CD14-positive monocyte (primary cell): ENCODE measurements around the gene OAT. TPM values are rescaled to one million over a fixed set of nuclear protein-coding genes. Genes with fewer than 3 reads are reported as not detected.

ENCODE experiments used
- DNase-seq, 3 donors: peaks; one replicate each; pipeline ENCODE4 v3.0.0-alpha.2; 2011 to 2022
- H2AFZ ChIP-seq: 2 replicates; pipeline ENCODE4 v1.6.0; 2012; ENCODE audit warnings: mild to moderate bottlenecking, low read depth, low read length, inconsistent platforms; ENCODE audit not compliant: insufficient read depth, poor library complexity, severe bottlenecking
- H3K27ac ChIP-seq, 2 donors: 1 replicate in 1 of 2; 2 replicates in 1 of 2; pipeline ENCODE4 v1.5.1; 2012 to 2013; ENCODE audit warnings: low read length in 2 of 2, control low read depth in 1 of 2, inconsistent platforms in 1 of 2, low read depth in 1 of 2, mild to moderate bottlenecking in 1 of 2
- H3K27me3 ChIP-seq, 2 donors: one replicate each; pipeline versions ENCODE4 v1.6.0 to v1.6.1; 2011 to 2013; ENCODE audit warnings: low read length in 2 of 2; ENCODE audit not compliant: control insufficient read depth in 2 of 2, insufficient read depth in 2 of 2
- H3K36me3 ChIP-seq, 2 donors: replicated peaks in 1 of 2; 1 replicate in 1 of 2; 2 replicates in 1 of 2; pipeline versions ENCODE4 v1.5.1 to v1.6.1; 2012 to 2013; ENCODE audit warnings: low read length in 2 of 2, control low read depth in 1 of 2, inconsistent platforms in 1 of 2, mild to moderate bottlenecking in 1 of 2; ENCODE audit not compliant: insufficient read depth in 2 of 2, control insufficient read depth in 1 of 2
- H3K4me1 ChIP-seq, 2 donors: 1 replicate in 1 of 2; 2 replicates in 1 of 2; pipeline versions ENCODE4 v1.5.1 to v1.6.1; 2012 to 2013; ENCODE audit warnings: low read length in 2 of 2, control low read depth in 1 of 2, inconsistent platforms in 1 of 2, mild to moderate bottlenecking in 1 of 2, moderate library complexity in 1 of 2; ENCODE audit not compliant: insufficient read depth in 2 of 2, control insufficient read depth in 1 of 2
- H3K4me2 ChIP-seq: replicated peaks from 2 replicates; pipeline ENCODE3; 2012; ENCODE audit warnings: low read length, moderate library complexity, mild to moderate bottlenecking; ENCODE audit not compliant: poor library complexity, severe bottlenecking; ENCODE audit errors: extremely low read depth
- H3K4me3 ChIP-seq, 3 experiments: fragments of 200-600 bp in 1 of 3; sonication (generic) in 1 of 3; replicated peaks in 1 of 3; 1 replicate in 2 of 3; 2 replicates in 1 of 3; pipeline ENCODE4 v1.5.1; 2011 to 2013; ENCODE audit warnings: low read length in 3 of 3, mild to moderate bottlenecking in 3 of 3, control low read depth in 2 of 3, low read depth in 2 of 3, inconsistent platforms in 1 of 3, moderate library complexity in 1 of 3
- H3K79me2 ChIP-seq: 2 replicates; pipeline ENCODE4 v1.6.0; 2012; ENCODE audit warnings: mild to moderate bottlenecking, control low read depth, inconsistent platforms, low read length, moderate library complexity; ENCODE audit not compliant: insufficient read depth
- H3K9ac ChIP-seq: 2 replicates; pipeline ENCODE4 v1.6.0; 2017; ENCODE audit warnings: low read length, mild to moderate bottlenecking; ENCODE audit not compliant: insufficient read depth, poor library complexity, severe bottlenecking
- H3K9me3 ChIP-seq, 2 donors: replicated peaks in 1 of 2; 1 replicate in 1 of 2; 2 replicates in 1 of 2; pipeline versions ENCODE4 v1.5.1 to v1.6.1; 2012 to 2013; ENCODE audit warnings: low read length in 2 of 2, control low read depth in 1 of 2; ENCODE audit not compliant: control insufficient read depth in 1 of 2, insufficient read depth in 1 of 2
- H4K20me1 ChIP-seq: 2 replicates; pipeline ENCODE4 v1.6.0; 2012; ENCODE audit warnings: mild to moderate bottlenecking, low read length, control low read depth, moderate library complexity; ENCODE audit not compliant: insufficient read depth
- H3K27ac Mint-ChIP-seq, 7 donors: one replicate each; pipeline ENCODE4 v1.8.0; 2020; ENCODE audit warnings: mild to moderate bottlenecking in 7 of 7, mixed read lengths in 7 of 7, moderate library complexity in 6 of 7, inconsistent platforms in 2 of 7
- H3K27me3 Mint-ChIP-seq, 3 donors: one replicate each; pipeline ENCODE4 v1.8.0; 2021 to 2022; ENCODE audit warnings: low read depth in 3 of 3, mild to moderate bottlenecking in 3 of 3, mixed read lengths in 3 of 3, moderate library complexity in 3 of 3, inconsistent platforms in 1 of 3
- H3K36me3 Mint-ChIP-seq, 2 donors: one replicate each; pipeline ENCODE4 v1.8.0; 2020; ENCODE audit warnings: mixed read lengths in 2 of 2, inconsistent platforms in 1 of 2, mild to moderate bottlenecking in 1 of 2
- H3K4me1 Mint-ChIP-seq: one replicate; pipeline ENCODE4 v1.8.0; 2020; ENCODE audit warnings: mild to moderate bottlenecking, mixed read lengths
- H3K4me3 Mint-ChIP-seq, 2 donors: one replicate each; pipeline ENCODE4 v1.8.0; 2020; ENCODE audit warnings: mild to moderate bottlenecking in 2 of 2, mixed read lengths in 2 of 2, moderate library complexity in 1 of 2
- H3K9me3 Mint-ChIP-seq, 7 donors: one replicate each; pipeline ENCODE4 v1.8.0; 2020 to 2022; ENCODE audit warnings: mixed read lengths in 7 of 7, mild to moderate bottlenecking in 6 of 7, moderate library complexity in 6 of 7, inconsistent platforms in 2 of 7
- WGBS: methylation state at CpG from one replicate; pipeline ENCODE4 v1.1.5; 2013; ENCODE audit warnings: missing lambda C conversion rate; ENCODE audit not compliant: insufficient coverage; 5-methylcytosine and 5-hydroxymethylcytosine counted together
- intact Hi-C, 2 donors: fragments of 100-400 bp; cut with micrococcal nuclease; formaldehyde crosslinking; loops; one replicate each; pipeline versions ENCODE4 v1.15.0 to v1.15.1; 2023
- polyA plus RNA-seq, 3 donors: library from polyadenylated mRNA; depleted of rRNA in 1 of 3; unstranded in 2 of 3; stranded (reverse) in 1 of 3; fragments of 300-500 nt in 2 of 3; fragments of >200 nt in 1 of 3; fragmentation: Illumina TruSeq in 2 of 3; gene quantifications; 1 replicate in 2 of 3; 2 replicates in 1 of 3; pipeline ENCODE4 v1.2.3, GENCODE V29; 2012 to 2021
- TF ChIP-seq, protein P1 (sequence below): fragments of 200-600 bp; IDR thresholded peaks from one replicate; pipeline ENCODE4 v1.8.0; 2022; ENCODE audit warnings: antibody characterized with exemption, mild to moderate bottlenecking

Gene OAT
- polyA plus RNA-seq, 3 donors, result 83.5 to 89.6 (median 87.3) TPM

DNA sequence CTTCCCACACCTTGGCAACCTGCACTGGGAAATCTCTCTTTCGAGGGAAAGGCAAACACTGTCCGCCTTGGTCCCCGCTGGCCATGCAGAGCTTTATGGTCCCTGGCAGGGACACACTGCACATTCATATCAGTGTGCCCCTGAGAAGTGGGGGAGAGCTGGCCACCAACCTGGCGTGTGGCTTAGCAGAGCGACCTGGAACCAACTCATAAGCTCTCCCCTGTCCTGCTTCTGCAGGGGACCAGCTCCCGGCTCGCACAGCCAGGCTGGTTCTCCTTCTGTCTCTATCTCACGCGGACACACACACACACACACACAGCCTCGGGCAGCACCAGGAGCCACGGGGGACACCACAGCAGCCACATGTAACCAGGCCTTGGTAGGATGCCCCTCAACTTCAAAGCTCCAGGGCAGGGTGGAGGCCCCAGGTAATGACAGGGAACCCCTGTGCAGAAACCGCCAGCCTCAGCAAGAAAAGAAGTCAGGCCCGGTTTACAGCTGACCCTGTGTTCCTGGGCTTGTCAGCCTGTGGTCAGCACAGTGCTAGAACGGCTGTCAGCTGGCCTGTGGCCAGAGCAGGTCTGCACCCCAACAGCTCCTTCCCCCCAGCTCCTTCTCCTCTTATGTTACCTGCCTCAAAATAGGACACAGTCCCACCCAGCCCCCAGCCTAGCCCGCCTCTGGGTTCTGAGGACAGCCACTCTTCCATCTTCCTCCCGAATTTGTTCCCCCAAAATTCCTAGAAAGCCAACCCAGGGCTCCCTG, 69.3 kb downstream of the OAT start:
- Mint-ChIP-seq H3K4me1 (peaks cover 17% of the 10 kb centered on the region), H3K27me3 (peaks cover 6 to 11% (median 7%) of the 10 kb centered on the region in 3 donors), H3K4me3 (no peak overlapping the region), H3K9me3 (peaks cover 0 to 2% (median 0%) of the 10 kb centered on the region in 7 donors), H3K27ac (peak overlapping the region in 1 of 7 donors; percentile 33), H3K36me3 (peaks cover 0 to 2% of the 10 kb centered on the region in 2 donors)
- H3K27me3 ChIP-seq, result no peaks in the 10 kb centered on the region
- H2AFZ ChIP-seq, result no peak overlapping the region
- no peak overlapping the region for H3K4me3 ChIP-seq
- H4K20me1 ChIP-seq, result no peaks in the 10 kb centered on the region
- no peak overlapping the region for H3K27ac ChIP-seq
- no peak overlapping the region for H3K9ac ChIP-seq
- no peaks in the 10 kb centered on the region for H3K36me3 ChIP-seq
- H3K9me3 ChIP-seq, result no peaks in the 10 kb centered on the region
- H3K4me1 ChIP-seq, result peaks cover 12 to 19% of the 10 kb centered on the region in 2 donors
- intact Hi-C loops, result no loop called here
- H3K4me2 ChIP-seq, result no peak overlapping the region
- no peak for DNase-seq
- TF ChIP-seq, protein P1, sequence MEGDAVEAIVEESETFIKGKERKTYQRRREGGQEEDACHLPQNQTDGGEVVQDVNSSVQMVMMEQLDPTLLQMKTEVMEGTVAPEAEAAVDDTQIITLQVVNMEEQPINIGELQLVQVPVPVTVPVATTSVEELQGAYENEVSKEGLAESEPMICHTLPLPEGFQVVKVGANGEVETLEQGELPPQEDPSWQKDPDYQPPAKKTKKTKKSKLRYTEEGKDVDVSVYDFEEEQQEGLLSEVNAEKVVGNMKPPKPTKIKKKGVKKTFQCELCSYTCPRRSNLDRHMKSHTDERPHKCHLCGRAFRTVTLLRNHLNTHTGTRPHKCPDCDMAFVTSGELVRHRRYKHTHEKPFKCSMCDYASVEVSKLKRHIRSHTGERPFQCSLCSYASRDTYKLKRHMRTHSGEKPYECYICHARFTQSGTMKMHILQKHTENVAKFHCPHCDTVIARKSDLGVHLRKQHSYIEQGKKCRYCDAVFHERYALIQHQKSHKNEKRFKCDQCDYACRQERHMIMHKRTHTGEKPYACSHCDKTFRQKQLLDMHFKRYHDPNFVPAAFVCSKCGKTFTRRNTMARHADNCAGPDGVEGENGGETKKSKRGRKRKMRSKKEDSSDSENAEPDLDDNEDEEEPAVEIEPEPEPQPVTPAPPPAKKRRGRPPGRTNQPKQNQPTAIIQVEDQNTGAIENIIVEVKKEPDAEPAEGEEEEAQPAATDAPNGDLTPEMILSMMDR, result no peak
- 92% methylated on average over 12 of the region's 16 CpGs for WGBS
- H3K79me2 ChIP-seq, result no peaks in the 10 kb centered on the region

GRCh38 chr10:124348801-124349200, 69.9 kb downstream of the OAT start:
- Mint-ChIP-seq H3K4me1 (peaks cover 17% of the 10 kb centered on the region), H3K27ac (no peak overlapping the region), H3K36me3 (peaks cover 0 to 2% of the 10 kb centered on the region in 2 donors), H3K27me3 (peaks cover 2 to 11% (median 6%) of the 10 kb centered on the region in 3 donors), H3K9me3 (peaks cover 0 to 2% (median 0%) of the 10 kb centered on the region in 7 donors), H3K4me3 (no peak overlapping the region)
- Histone ChIP-seq H3K9ac (no peak overlapping the region), H3K4me1 (peaks cover 7 to 13% of the 10 kb centered on the region in 2 donors), H4K20me1 (no peaks in the 10 kb centered on the region), H3K27me3 (no peaks in the 10 kb centered on the region), H3K36me3 (no peaks in the 10 kb centered on the region), H3K79me2 (no peaks in the 10 kb centered on the region), H3K4me3 (no peak overlapping the region), H3K9me3 (no peaks in the 10 kb centered on the region), H3K4me2 (no peak overlapping the region), H2AFZ (no peak overlapping the region), H3K27ac (no peak overlapping the region)
- no peak for DNase-seq
- 89% methylated on average over 3 of the region's 8 CpGs for WGBS
- TF ChIP-seq, protein P1, result no peak
- intact Hi-C loops, result no loop called here
